GM12864 (cell line): ENCODE data around the gene CDH13.

Experiments used
- DNase-seq: peaks from one replicate; pipeline ENCODE4 v3.0.0-alpha.2; 2011; ENCODE audit warnings: low read depth
- H3K4me3 ChIP-seq: 2 replicates; pipeline ENCODE4 v1.5.1; 2011; ENCODE audit warnings: mild to moderate bottlenecking, low read depth, low read length, control low read depth
- TF ChIP-seq, protein P1 (sequence below): IDR thresholded peaks from 2 replicates; pipeline ENCODE4 v1.5.1; 2011; ENCODE audit warnings: low read depth, mild to moderate bottlenecking, moderate library complexity, low read length, control low read depth, inconsistent platforms; ENCODE audit errors: missing control alignments

The CDH13 gene

DNA sequence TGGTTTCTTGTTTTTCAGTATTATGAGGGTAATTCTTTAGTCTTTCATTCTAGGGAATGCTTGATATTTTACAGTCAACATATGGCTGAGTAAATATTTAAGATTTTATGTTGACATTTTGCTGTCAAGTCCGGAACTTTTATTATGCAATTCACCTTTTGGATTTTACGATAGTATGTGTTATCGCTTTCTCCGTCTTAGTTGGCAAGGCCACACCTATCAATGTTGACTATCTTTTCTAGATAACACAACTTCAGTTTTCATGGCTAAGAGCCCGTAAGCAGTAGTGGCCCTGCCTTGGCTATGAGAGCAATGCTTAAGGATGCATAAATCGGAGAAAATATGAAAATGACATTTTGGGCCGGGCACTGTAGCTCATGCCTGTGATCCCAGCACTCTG lies 39.5 kb upstream of the CDH13 start:
- TF ChIP-seq, protein P1, sequence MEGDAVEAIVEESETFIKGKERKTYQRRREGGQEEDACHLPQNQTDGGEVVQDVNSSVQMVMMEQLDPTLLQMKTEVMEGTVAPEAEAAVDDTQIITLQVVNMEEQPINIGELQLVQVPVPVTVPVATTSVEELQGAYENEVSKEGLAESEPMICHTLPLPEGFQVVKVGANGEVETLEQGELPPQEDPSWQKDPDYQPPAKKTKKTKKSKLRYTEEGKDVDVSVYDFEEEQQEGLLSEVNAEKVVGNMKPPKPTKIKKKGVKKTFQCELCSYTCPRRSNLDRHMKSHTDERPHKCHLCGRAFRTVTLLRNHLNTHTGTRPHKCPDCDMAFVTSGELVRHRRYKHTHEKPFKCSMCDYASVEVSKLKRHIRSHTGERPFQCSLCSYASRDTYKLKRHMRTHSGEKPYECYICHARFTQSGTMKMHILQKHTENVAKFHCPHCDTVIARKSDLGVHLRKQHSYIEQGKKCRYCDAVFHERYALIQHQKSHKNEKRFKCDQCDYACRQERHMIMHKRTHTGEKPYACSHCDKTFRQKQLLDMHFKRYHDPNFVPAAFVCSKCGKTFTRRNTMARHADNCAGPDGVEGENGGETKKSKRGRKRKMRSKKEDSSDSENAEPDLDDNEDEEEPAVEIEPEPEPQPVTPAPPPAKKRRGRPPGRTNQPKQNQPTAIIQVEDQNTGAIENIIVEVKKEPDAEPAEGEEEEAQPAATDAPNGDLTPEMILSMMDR, result no peak
- no peak for DNase-seq
- no peak overlapping the region for H3K4me3 ChIP-seq

DNA sequence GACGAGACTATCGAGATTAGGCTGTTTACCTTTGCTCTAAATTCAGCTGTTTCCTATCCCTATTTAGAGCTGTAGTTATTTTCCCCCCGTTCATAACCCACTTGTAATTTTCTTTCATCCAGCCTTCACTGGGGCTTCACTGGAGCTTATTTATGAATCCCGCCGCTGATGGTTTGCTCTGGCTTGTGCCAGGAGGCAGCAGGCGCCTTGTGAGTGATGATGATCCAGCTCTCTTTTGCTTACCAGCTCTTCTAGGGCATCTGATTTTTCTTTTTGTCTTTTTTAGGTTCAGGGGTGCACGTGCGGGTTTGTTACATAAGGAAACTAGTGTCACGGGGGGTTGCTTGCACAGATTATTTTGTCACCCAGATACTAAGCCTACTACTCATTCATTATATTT lies 37.4 kb upstream of the CDH13 start:
- no peak for DNase-seq
- TF ChIP-seq, protein P1, result no peak
- H3K4me3 ChIP-seq, result no peak overlapping the region

DNA sequence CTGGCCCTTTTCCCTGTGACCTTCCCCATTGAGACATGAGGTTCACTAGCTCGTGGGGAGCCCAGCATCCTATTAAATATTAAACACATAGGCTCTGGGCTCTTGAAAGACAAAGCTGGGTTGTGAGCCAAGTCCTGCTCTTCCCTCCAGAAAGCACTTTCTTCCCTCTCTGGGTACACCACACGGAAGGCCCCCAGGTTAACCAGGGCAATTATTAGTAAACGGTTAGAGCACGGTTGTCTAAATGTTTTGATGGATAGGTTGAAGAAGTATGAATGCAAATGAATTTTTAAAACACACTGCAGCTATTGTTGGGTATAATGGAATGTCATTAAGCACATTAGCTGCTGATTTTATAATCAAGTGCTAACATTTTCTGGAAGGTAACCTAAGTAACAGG lies 32.7 kb upstream of the CDH13 start:
- H3K4me3 ChIP-seq, result no peak overlapping the region
- no peak for DNase-seq
- TF ChIP-seq, protein P1, result no peak

DNA sequence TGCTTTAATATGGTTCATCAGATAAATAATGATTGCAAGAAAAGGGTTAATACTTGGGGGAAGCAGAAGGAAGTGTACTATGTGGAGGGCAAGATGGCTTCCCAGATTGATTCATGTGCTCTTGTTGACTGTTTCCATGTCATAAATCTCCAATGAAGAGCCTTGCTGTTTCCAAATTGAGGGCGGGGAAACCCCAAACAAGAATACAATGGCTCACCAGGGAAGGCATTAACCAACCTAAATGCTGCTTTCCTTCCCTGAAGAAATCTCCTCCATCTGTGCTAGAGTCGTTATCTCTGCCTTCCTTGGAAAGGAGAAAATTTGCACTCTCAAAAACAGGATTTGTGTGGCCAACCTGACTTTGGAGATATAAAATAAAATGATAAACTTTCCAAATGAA lies 28.0 kb upstream of the CDH13 start:
- TF ChIP-seq, protein P1, result no peak
- no peak overlapping the region for H3K4me3 ChIP-seq
- no peak for DNase-seq

DNA sequence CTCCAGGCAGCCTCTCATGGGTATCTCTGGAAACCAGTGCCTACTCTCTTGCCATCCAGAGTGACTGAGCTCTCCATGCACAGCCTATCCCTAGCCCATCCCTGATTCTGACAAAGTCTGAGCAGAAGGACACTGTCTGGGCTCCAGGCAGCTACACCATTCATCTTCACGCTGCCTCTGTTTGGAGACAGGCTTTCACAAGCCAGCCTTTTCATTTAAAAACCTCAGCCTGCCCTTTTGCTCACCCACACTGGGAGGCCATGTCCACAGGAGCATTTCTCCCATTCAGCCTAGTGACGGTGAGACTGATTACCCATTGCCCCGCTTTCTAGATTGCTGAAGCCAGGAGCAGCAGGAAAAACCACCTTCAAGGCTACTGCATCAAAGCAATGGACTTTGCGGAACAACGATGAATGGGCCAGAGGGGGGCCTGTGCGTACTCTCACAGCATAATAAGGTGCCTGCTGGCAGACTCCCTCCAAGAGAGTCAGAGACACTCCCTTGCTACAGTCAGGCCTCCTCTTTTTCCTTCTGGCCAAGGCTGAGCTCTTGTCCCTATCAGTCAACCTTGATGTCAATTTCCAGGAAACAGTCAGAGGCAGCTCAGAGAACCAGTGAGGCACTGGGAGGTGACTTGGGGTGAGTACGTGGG lies 24.7 kb upstream of the CDH13 start:
- TF ChIP-seq, protein P1, result no peak
- no peak for DNase-seq
- no peak overlapping the region for H3K4me3 ChIP-seq

DNA sequence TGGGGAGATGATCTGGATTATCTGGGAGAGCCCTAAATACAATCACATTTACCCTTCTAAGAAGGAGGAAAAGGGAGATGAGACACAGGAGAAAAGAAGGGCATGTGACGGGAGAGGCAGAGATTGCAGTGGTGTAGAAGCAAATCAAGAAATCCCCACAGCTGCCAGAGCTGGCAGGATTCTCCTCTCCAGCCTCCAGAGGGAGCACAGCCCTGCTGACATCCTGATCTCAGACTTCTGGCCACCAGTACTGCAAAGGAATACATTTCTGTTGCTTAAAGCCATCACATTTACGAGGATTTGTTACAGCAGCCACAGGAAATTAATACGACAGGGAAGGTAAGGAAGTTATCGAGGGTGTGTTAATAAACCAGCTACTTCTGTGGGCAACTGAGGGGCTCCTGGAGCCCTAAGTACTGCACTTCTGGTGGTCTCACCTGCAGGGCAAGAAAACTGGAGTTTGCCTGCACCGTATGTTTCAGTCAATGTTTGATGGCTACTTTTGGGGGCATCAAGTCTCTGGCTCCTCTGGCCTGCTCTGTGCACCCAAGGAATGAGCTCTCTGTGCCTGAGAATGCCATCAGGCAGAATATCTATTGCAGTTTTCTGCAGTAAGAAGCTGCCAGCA lies 22.9 kb upstream of the CDH13 start:
- H3K4me3 ChIP-seq, result no peak overlapping the region
- DNase-seq, result no peak
- TF ChIP-seq, protein P1, result peak; percentile 28

DNA sequence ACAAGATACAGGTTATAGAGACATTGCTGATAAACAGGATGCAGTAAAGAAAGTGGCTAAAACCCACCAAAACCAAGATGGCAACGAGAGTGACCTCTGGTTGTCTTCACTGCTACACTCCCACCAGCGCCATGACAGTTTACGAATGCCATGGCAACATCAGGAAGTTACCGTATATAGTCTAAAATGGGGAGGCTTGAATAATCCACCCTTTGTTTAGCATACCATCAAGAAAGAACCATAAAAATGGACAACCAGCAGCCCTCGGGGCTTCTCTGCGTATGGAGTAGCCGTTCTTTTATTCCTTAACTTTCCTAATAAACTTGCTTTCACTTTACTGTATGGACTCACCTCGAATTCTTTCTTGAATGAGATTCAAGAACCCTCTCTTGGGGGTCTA lies 21.7 kb upstream of the CDH13 start:
- DNase-seq, result no peak
- H3K4me3 ChIP-seq, result no peak overlapping the region
- TF ChIP-seq, protein P1, result no peak
